ENCODE results near the gene TBX21.

DNA sequence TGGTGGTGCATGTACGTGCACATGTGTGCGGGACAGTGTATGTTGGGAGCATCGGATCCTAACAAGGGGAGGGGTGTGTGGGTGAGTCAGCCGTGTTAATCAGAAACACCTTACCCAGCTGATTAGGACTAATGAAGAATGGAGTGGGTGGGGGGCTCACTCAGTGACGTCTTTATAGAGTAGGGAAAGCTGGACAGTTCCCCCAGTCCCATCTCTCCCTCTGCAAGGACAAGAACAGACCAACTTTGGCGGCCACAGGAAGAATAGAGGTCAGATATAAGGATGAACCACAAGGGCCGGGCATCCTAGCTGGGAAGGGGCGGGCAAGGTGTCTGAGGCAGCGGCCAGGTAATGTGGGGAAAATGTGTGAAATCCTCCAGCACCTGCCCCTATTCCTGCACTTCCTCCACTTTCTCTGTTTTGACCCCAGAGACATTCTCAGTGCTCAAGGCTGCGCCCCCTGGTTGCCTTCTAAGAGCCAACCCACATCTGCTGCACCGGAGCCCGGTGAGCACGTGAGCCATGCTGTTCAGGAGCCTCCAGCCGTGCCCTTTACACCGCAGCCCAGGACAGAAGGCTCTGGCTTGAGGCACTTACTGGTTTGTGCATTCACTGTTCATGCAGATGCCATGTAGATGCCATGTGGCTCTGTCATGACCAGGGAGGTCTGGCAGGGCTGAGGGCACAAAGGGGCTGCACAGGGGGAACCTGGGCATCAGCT lies 18.9 kb upstream of the TBX21 start:
- TF ChIP-seq, protein P1, sequence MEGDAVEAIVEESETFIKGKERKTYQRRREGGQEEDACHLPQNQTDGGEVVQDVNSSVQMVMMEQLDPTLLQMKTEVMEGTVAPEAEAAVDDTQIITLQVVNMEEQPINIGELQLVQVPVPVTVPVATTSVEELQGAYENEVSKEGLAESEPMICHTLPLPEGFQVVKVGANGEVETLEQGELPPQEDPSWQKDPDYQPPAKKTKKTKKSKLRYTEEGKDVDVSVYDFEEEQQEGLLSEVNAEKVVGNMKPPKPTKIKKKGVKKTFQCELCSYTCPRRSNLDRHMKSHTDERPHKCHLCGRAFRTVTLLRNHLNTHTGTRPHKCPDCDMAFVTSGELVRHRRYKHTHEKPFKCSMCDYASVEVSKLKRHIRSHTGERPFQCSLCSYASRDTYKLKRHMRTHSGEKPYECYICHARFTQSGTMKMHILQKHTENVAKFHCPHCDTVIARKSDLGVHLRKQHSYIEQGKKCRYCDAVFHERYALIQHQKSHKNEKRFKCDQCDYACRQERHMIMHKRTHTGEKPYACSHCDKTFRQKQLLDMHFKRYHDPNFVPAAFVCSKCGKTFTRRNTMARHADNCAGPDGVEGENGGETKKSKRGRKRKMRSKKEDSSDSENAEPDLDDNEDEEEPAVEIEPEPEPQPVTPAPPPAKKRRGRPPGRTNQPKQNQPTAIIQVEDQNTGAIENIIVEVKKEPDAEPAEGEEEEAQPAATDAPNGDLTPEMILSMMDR (IDR thresholded peaks at IDR 0.05 in 8 of 11, conservative IDR thresholded peaks at IDR 0.05 in 3 of 11): peak in 6 of 11 experiments; percentile 4 to 33 (median 23)
- no peak for TF ChIP-seq POLR2A (IDR thresholded peaks at IDR 0.05)

All from spleen (tissue), 7 donors.